ENCODE measurements around the gene ZFAND6.

ZFAND6 gene

GRCh38 chr15:80066912-80067311 lies 7.4 kb downstream of the ZFAND6 start:
- Histone ChIP-seq H3K27ac (no peak overlapping the region), H2AFZ (ENCODE audit: low read depth) (no peak overlapping the region), H3K36me3 (ENCODE audit: insufficient read depth) (no peaks in the 10 kb centered on the region), H3K4me3 (IDR thresholded peaks at IDR 0.05; ENCODE audit: insufficient read depth, low read depth, low read length) (no peak overlapping the region), H3K4me1 (ENCODE audit: low read depth, poor library complexity, severe bottlenecking) (peaks cover 29% of the 10 kb centered on the region), H3K4me2 (no peak overlapping the region), H4K20me1 (ENCODE audit: insufficient read depth) (no peaks in the 10 kb centered on the region), H3K27me3 (ENCODE audit: insufficient read depth, low read depth) (no peaks in the 10 kb centered on the region), H3K79me2 (ENCODE audit: insufficient read depth, low read depth) (peaks cover 52% of the 10 kb centered on the region), H3K9ac (no peak overlapping the region)
- no peak for TF ChIP-seq CTCF (conservative IDR thresholded peaks at IDR 0.05; ENCODE audit: low read depth, low read length)

- no peaks in the 10 kb centered on the region for H4K20me1 ChIP-seq (ENCODE audit: insufficient read depth)
- no peak for TF ChIP-seq CTCF (conservative IDR thresholded peaks at IDR 0.05; ENCODE audit: low read depth, low read length)
- H3K79me2 ChIP-seq (ENCODE audit: insufficient read depth, low read depth), result peaks cover 44% of the 10 kb centered on the region
- H3K9ac ChIP-seq, result no peak overlapping the region
- H3K4me1 ChIP-seq (ENCODE audit: low read depth, poor library complexity, severe bottlenecking), result peaks cover 25% of the 10 kb centered on the region
- H3K36me3 ChIP-seq (ENCODE audit: insufficient read depth), result no peaks in the 10 kb centered on the region
- H3K4me2 ChIP-seq, result no peak overlapping the region
- no peaks in the 10 kb centered on the region for H3K27me3 ChIP-seq (ENCODE audit: insufficient read depth, low read depth)
- no peak overlapping the region for H3K4me3 ChIP-seq (IDR thresholded peaks at IDR 0.05; ENCODE audit: insufficient read depth, low read depth, low read length)
- no peak overlapping the region for H2AFZ ChIP-seq (ENCODE audit: low read depth)
- H3K27ac ChIP-seq, result no peak overlapping the region
Observed at GRCh38 chr15:80068578-80068977, 9.1 kb downstream of the ZFAND6 start.

GRCh38 chr15:80070840-80071239 lies 11.4 kb downstream of the ZFAND6 start:
- Histone ChIP-seq H3K27me3 (ENCODE audit: insufficient read depth, low read depth) (no peaks in the 10 kb centered on the region), H3K4me1 (ENCODE audit: low read depth, poor library complexity, severe bottlenecking) (peaks cover 29% of the 10 kb centered on the region), H3K27ac (no peak overlapping the region), H3K4me2 (peak overlapping the region; percentile 71; the same call in 1 of the 2 replicates), H4K20me1 (ENCODE audit: insufficient read depth) (peaks cover 4% of the 10 kb centered on the region; the same call in 1 of the 2 replicates), H3K4me3 (IDR thresholded peaks at IDR 0.05; ENCODE audit: insufficient read depth, low read depth, low read length) (no peak overlapping the region), H3K79me2 (ENCODE audit: insufficient read depth, low read depth) (peaks cover 43% of the 10 kb centered on the region), H2AFZ (ENCODE audit: low read depth) (no peak overlapping the region), H3K9ac (no peak overlapping the region), H3K36me3 (ENCODE audit: insufficient read depth) (no peaks in the 10 kb centered on the region)
- TF ChIP-seq CTCF (conservative IDR thresholded peaks at IDR 0.05; ENCODE audit: low read depth, low read length), result no peak

- Histone ChIP-seq H3K79me2 (ENCODE audit: insufficient read depth, low read depth) (peaks cover 43% of the 10 kb centered on the region), H2AFZ (ENCODE audit: low read depth) (no peak overlapping the region), H3K4me3 (IDR thresholded peaks at IDR 0.05; ENCODE audit: insufficient read depth, low read depth, low read length) (no peak overlapping the region), H3K4me2 (peak overlapping the region; percentile 71), H4K20me1 (ENCODE audit: insufficient read depth) (peaks cover 4% of the 10 kb centered on the region; the same call in 1 of the 2 replicates), H3K9ac (no peak overlapping the region; the same call in 1 of the 2 replicates), H3K36me3 (ENCODE audit: insufficient read depth) (no peaks in the 10 kb centered on the region), H3K27ac (peak overlapping the region; percentile 8; the same call in 1 of the 2 replicates), H3K4me1 (ENCODE audit: low read depth, poor library complexity, severe bottlenecking) (peaks cover 29% of the 10 kb centered on the region), H3K27me3 (ENCODE audit: insufficient read depth, low read depth) (no peaks in the 10 kb centered on the region)
- TF ChIP-seq CTCF (conservative IDR thresholded peaks at IDR 0.05; ENCODE audit: low read depth, low read length), result no peak
Observed at GRCh38 chr15:80071652-80072051, 12.2 kb downstream of the ZFAND6 start.

Data from KMS-11 (cell line).